ENCODE data around the gene EYS.
"Not testable (repeated sequence)": the region's sequence is repeated elsewhere in the genome, so short reads cannot be mapped to it uniquely, and the experiment has no call there.

EYS gene

GRCh38 chr6:64074981-64075380, 1632.0 kb downstream of the EYS start:
- ATAC-seq = no peak
- Mint-ChIP-seq H3K4me1 (no peaks in the 10 kb centered on the region), H3K27ac (no peak overlapping the region), H3K27me3 (no peaks in the 10 kb centered on the region), H3K4me3 (no peak overlapping the region), H3K9me3 (no peaks in the 10 kb centered on the region)
- no peak for DNase-seq

GRCh38 chr6:64072686-64073085, 1634.3 kb downstream of the EYS start:
- DNase-seq = no peak
- Mint-ChIP-seq H3K27me3 (no peaks in the 10 kb centered on the region), H3K4me3 (no peak overlapping the region), H3K27ac (no peak overlapping the region), H3K4me1 (no peaks in the 10 kb centered on the region), H3K9me3 (no peaks in the 10 kb centered on the region)
- ATAC-seq = no peak

DNA sequence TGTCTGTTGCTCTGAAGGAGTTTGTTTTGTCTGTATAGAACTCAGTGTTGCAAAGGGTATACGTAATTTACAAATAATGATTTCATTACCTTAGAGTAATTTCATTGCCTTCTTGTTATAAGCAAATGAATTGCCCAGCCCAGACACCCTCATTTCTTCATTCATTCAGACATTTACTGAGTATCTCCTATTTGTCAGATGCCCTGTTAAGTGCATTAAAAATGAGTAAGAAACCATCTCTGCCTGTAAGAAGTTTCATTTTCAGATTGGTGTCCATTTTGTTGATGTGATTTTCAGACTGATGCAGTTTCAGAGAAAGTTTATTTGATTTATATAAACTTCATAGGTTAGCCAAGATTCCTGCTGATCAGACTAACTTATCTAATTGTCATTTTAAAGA, 1642.1 kb downstream of the EYS start:
- DNase-seq (no peak), ATAC-seq (no peak)
- peaks cover 8 to 9% of the 10 kb centered on the region in 2 donors for H3K9me3 Mint-ChIP-seq
- no peak overlapping the region for H3K27ac Mint-ChIP-seq
- H3K4me1 Mint-ChIP-seq = no peaks in the 10 kb centered on the region
- H3K27me3 Mint-ChIP-seq = no peaks in the 10 kb centered on the region
- no peak overlapping the region for H3K4me3 Mint-ChIP-seq

- Mint-ChIP-seq H3K9me3 (peaks cover 8 to 9% of the 10 kb centered on the region in 2 donors), H3K4me1 (no peaks in the 10 kb centered on the region), H3K27me3 (no peaks in the 10 kb centered on the region), H3K4me3 (no peak overlapping the region), H3K27ac (no peak overlapping the region)
- DNase-seq (no peak), ATAC-seq (no peak)
Measured at GRCh38 chr6:64062960-64063683, 1643.9 kb downstream of the EYS start.

- Mint-ChIP-seq H3K9me3 (no peaks in the 10 kb centered on the region), H3K27me3 (no peaks in the 10 kb centered on the region), H3K27ac (no peak overlapping the region), H3K4me1 (no peaks in the 10 kb centered on the region), H3K4me3 (no peak overlapping the region)
- ATAC-seq (no peak), DNase-seq (no peak)
Measured at GRCh38 chr6:64054861-64055260, 1652.2 kb downstream of the EYS start.

- H3K9me3 Mint-ChIP-seq = peaks cover 0 to 5% of the 10 kb centered on the region in 2 donors
- no peak overlapping the region for H3K4me3 Mint-ChIP-seq
- H3K27ac Mint-ChIP-seq = no peak overlapping the region
- no peak for ATAC-seq
- DNase-seq = no peak
- no peaks in the 10 kb centered on the region for H3K4me1 Mint-ChIP-seq
- H3K27me3 Mint-ChIP-seq = no peaks in the 10 kb centered on the region
Measured at GRCh38 chr6:64050590-64050989, 1656.4 kb downstream of the EYS start.

DNA sequence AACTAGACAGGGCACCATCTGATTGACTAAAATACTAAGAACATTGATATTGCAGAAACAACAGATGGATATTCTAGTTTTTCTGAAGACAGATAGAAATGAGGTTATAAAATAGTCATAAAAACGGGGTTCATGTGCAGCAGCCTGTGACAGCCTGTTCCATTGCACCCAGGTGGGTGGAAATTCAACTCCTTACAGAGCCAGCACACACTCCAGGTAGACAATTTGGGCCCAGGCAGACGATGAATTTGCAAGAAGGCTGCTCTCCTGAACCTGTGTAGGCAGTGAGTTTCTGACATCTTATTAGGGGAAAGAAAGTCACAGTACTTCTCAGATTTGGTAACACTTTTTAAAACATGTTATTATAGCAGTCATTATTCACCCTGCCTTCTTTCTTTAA, 1657.3 kb downstream of the EYS start:
- Mint-ChIP-seq H3K4me1 (no peaks in the 10 kb centered on the region), H3K27me3 (no peaks in the 10 kb centered on the region), H3K9me3 (peaks cover 0 to 5% of the 10 kb centered on the region in 2 donors), H3K4me3 (no peak overlapping the region), H3K27ac (no peak overlapping the region)
- ATAC-seq (no peak), DNase-seq (no peak)

- ATAC-seq = no peak
- DNase-seq = no peak
- no peaks in the 10 kb centered on the region for H3K27me3 Mint-ChIP-seq
- H3K9me3 Mint-ChIP-seq = peaks cover 0 to 5% of the 10 kb centered on the region in 2 donors
- no peak overlapping the region for H3K27ac Mint-ChIP-seq
- no peaks in the 10 kb centered on the region for H3K4me1 Mint-ChIP-seq
- no peak overlapping the region for H3K4me3 Mint-ChIP-seq
Measured at GRCh38 chr6:64046746-64047208, 1660.2 kb downstream of the EYS start.

- no peak for DNase-seq
- Mint-ChIP-seq H3K4me3 (no peak overlapping the region), H3K4me1 (no peaks in the 10 kb centered on the region), H3K9me3 (no peaks in the 10 kb centered on the region), H3K27ac (no peak overlapping the region), H3K27me3 (no peaks in the 10 kb centered on the region)
- ATAC-seq = no peak
Measured at GRCh38 chr6:64041373-64041772, 1665.7 kb downstream of the EYS start.

GRCh38 chr6:64040113-64040512, 1666.9 kb downstream of the EYS start:
- no peak overlapping the region for H3K4me3 Mint-ChIP-seq
- H3K4me1 Mint-ChIP-seq = no peaks in the 10 kb centered on the region
- no peak overlapping the region for H3K27ac Mint-ChIP-seq
- ATAC-seq (no peak), DNase-seq (no peak)
- H3K27me3 Mint-ChIP-seq = no peaks in the 10 kb centered on the region
- H3K9me3 Mint-ChIP-seq = no peaks in the 10 kb centered on the region

DNA sequence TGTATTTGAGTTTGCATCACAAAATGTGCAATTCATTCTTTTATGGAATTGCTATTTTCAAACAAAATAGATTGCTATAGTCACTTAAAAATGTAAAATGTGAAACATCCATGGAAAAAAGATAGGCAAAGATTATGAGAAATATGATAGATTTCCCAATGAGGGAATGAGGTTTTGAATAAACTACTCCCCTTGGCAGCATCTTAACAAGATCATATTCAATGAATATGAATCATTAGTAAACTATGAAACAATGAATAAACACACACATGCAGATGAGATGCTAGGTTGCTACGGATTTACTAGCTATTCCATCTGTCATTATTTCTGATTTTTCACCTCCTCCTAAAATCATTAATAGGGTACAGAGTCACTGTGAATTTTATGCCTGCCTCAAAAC, 1669.6 kb downstream of the EYS start:
- Mint-ChIP-seq H3K9me3 (no peaks in the 10 kb centered on the region), H3K4me3 (no peak overlapping the region), H3K4me1 (no peaks in the 10 kb centered on the region), H3K27me3 (no peaks in the 10 kb centered on the region), H3K27ac (no peak overlapping the region)
- DNase-seq (no peak), ATAC-seq (no peak)

- Mint-ChIP-seq H3K4me1 (no peaks in the 10 kb centered on the region), H3K27me3 (no peaks in the 10 kb centered on the region), H3K27ac (no peak overlapping the region), H3K4me3 (no peak overlapping the region), H3K9me3 (peaks cover under 1 to 1% of the 10 kb centered on the region in 2 donors)
- no peak for ATAC-seq
- DNase-seq = no peak
Measured at GRCh38 chr6:64034910-64035655, 1671.9 kb downstream of the EYS start.

- Mint-ChIP-seq H3K9me3 (peaks cover 5 to 7% of the 10 kb centered on the region in 2 donors), H3K4me3 (no peak overlapping the region), H3K27me3 (no peaks in the 10 kb centered on the region), H3K27ac (no peak overlapping the region), H3K4me1 (no peaks in the 10 kb centered on the region)
- ATAC-seq (no peak), DNase-seq (no peak)
Measured at GRCh38 chr6:64034291-64034690, 1672.7 kb downstream of the EYS start.

DNA sequence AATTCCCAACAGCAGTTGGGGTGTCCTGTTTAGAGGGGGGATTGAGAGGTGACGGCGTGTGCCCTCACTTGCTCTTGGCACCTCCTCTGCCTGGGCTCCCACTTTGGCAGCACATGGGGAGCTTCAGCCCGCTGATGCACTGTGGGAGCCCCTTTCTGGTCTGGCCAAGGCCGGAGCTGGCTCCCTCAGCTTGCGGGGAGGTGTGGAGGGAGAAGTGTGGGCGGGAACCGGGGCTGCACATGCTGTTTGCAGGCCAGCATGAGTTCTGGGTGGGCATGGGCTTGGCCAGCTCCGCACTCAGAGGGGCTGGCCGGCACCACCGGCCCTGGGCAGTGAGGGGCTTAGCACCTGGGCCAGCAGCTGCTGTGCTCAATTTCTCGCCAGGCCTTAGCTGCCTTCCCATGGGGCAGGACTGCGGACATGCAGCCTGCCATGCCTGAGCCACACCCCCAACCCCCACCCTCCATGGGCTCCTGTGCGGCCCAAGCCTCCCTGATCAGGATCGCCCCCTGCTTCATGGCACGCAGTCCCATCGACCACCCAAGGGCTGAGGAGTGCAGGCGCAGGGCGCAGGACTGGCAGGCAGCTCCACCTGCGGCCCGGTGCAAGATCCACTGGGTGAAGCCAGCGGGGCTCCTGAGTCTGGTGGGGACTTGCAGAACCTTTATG, 1675.9 kb downstream of the EYS start:
- not testable (repeated sequence) for H3K27me3 Mint-ChIP-seq, DNase-seq, H3K9me3 Mint-ChIP-seq, ATAC-seq, H3K27ac Mint-ChIP-seq, H3K4me1 Mint-ChIP-seq, H3K4me3 Mint-ChIP-seq

DNA sequence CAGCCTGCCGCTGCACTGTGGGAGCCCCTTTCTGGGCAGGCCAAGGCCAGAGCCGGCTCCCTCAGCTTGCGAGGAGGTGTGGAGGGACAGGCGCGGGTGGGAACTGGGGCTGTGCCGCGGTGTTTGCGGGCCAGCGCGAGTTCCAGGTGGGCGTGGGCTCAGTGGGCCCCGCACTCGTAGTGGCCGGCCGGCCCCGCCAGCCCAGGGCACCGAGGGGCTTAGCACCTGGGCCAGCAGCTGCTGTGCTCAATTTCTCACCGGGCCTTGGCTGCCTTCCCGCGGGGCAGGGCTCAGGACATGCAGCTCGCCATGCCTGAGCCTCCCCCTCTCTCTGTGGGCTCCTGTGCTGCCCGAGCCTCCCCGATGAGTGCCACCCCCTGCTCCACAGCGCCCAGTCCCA, 1683.3 kb downstream of the EYS start:
- ATAC-seq = no peak

GRCh38 chr6:64014595-64014994, 1692.4 kb downstream of the EYS start:
- Mint-ChIP-seq H3K4me1 (no peaks in the 10 kb centered on the region), H3K27me3 (no peaks in the 10 kb centered on the region), H3K4me3 (no peak overlapping the region), H3K27ac (no peak overlapping the region), H3K9me3 (peaks cover 0 to 6% of the 10 kb centered on the region in 2 donors)
- ATAC-seq = no peak
- DNase-seq = no peak

More for the DNA sequence above, 1683.3 kb downstream of the EYS start:
- no peak for DNase-seq
- Mint-ChIP-seq H3K27ac (no peak overlapping the region), H3K4me1 (no peaks in the 10 kb centered on the region), H3K9me3 (peaks cover 6 to 8% of the 10 kb centered on the region in 2 donors), H3K4me3 (no peak overlapping the region), H3K27me3 (no peaks in the 10 kb centered on the region)
